Esophagus muscularis mucosa (tissue), 4 donors: ENCODE results near the gene ARRDC4. TPM values are rescaled to one million over a fixed set of nuclear protein-coding genes. Genes with fewer than 3 reads are reported as not detected.

ENCODE experiments used
- DNase-seq: peaks from one replicate; pipeline ENCODE4 v3.0.0-alpha.2; 2017; ENCODE audit errors: extremely low spot score
- H3K27ac ChIP-seq, 4 donors: fragments of 200-600 bp; sonication (generic); replicated peaks in 1 of 4; 1 replicate in 3 of 4; 2 replicates in 1 of 4; pipeline ENCODE4 v1.5.1; 2016 to 2019; ENCODE audit warnings: mild to moderate bottlenecking in 1 of 4
- H3K27me3 ChIP-seq, 4 donors: fragments of 200-600 bp; sonication (generic); one replicate each; pipeline versions ENCODE4 v1.5.1 to v1.6.0; 2016 to 2019
- H3K36me3 ChIP-seq, 4 donors: fragments of 200-600 bp; sonication (generic); one replicate each; pipeline ENCODE4 v1.5.1; 2016 to 2019
- H3K4me1 ChIP-seq, 4 donors: fragments of 200-600 bp; sonication (generic); one replicate each; pipeline ENCODE4 v1.5.1; 2016 to 2019
- H3K4me3 ChIP-seq, 4 donors: fragments of 200-600 bp; sonication (generic); 1 replicate in 2 of 4; 2 replicates in 2 of 4; pipeline ENCODE4 v1.5.1; 2016 to 2019; ENCODE audit warnings: mild to moderate bottlenecking in 4 of 4, moderate library complexity in 1 of 4
- H3K9me3 ChIP-seq, 4 donors: fragments of 200-600 bp; sonication (generic); 1 replicate in 3 of 4; 2 replicates in 1 of 4; pipeline ENCODE4 v1.5.1; 2016 to 2019
- EP300 ChIP-seq: sonication (generic); formaldehyde crosslinking; IDR thresholded peaks from one replicate; pipeline ENCODE4 v1.6.1; 2017; ENCODE audit warnings: antibody characterized with exemption
- POLR2A ChIP-seq: fragments of 450-650 bp; IDR thresholded peaks from one replicate; pipeline ENCODE4 v1.6.1; 2017; ENCODE audit warnings: antibody characterized with exemption, moderate library complexity, mild to moderate bottlenecking, low read depth
- POLR2AphosphoS5 ChIP-seq, 2 donors: sonication (generic); formaldehyde crosslinking; IDR thresholded peaks; one replicate each; pipeline ENCODE4 v1.6.1; 2017; ENCODE audit warnings: antibody characterized with exemption in 2 of 2
- WGBS: methylation state at CpG from one replicate; pipeline ENCODE4 v1.1.5; 2018; 5-methylcytosine and 5-hydroxymethylcytosine counted together
- intact Hi-C: fragments of 100-400 bp; cut with DNase I; formaldehyde crosslinking; loops from one replicate; pipeline ENCODE4 v1.15.1; 2023
- total RNA-seq, 4 donors: library from RNA; depleted of rRNA; stranded (reverse); fragments of >200 nt; gene quantifications; one replicate each; pipeline versions ENCODE4 v1.1.0 to v1.2.1, GENCODE V29; 2016
- TF ChIP-seq, protein P1 (sequence below), 3 experiments: fragments of 200-600 bp in 2 of 3; fragments of 450-650 bp in 1 of 3; sonication (generic) in 2 of 3; IDR thresholded peaks; one replicate each; pipeline ENCODE4 v1.5.1; 2017 to 2019; ENCODE audit warnings: antibody characterized with exemption in 3 of 3, mild to moderate bottlenecking in 2 of 3, moderate library complexity in 1 of 3

The ARRDC4 gene
- total RNA-seq, 4 donors from 2014 or later, result 115 to 135 (median 128) TPM

DNA sequence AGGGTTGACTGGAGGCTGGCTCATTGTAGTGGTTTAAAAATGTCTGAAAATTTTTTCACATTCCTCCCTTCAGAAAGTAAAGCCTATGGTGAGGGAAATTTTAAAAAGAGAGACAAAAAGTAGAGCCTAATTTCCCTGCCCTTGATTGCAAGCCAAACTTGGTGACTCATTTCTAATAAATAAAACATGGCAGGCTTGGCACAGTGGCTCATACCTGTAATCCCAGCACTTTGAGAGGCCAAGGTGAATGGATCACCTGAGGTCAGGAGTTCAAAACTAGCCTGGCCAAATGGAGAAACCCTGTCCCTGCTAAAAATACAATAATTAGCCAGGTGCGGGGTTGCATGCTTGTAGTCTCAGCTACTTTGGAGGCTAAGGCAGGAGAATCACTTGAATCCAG is 18.9 kb upstream of the ARRDC4 start:
- Histone ChIP-seq H3K4me3 (no peak overlapping the region), H3K27ac (no peak overlapping the region), H3K27me3 (no peaks in the 10 kb centered on the region), H3K9me3 (no peaks in the 10 kb centered on the region), H3K36me3 (no peaks in the 10 kb centered on the region), H3K4me1 (peaks cover 0 to 3% (median 0%) of the 10 kb centered on the region in 4 donors)
- no peak for TF ChIP-seq POLR2A
- TF ChIP-seq EP300, result no peak
- TF ChIP-seq, protein P1, sequence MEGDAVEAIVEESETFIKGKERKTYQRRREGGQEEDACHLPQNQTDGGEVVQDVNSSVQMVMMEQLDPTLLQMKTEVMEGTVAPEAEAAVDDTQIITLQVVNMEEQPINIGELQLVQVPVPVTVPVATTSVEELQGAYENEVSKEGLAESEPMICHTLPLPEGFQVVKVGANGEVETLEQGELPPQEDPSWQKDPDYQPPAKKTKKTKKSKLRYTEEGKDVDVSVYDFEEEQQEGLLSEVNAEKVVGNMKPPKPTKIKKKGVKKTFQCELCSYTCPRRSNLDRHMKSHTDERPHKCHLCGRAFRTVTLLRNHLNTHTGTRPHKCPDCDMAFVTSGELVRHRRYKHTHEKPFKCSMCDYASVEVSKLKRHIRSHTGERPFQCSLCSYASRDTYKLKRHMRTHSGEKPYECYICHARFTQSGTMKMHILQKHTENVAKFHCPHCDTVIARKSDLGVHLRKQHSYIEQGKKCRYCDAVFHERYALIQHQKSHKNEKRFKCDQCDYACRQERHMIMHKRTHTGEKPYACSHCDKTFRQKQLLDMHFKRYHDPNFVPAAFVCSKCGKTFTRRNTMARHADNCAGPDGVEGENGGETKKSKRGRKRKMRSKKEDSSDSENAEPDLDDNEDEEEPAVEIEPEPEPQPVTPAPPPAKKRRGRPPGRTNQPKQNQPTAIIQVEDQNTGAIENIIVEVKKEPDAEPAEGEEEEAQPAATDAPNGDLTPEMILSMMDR (IDR thresholded peaks at IDR 0.05), result no peak
- TF ChIP-seq POLR2AphosphoS5 (IDR thresholded peaks at IDR 0.05), result no peak
- DNase-seq, result no peak
- intact Hi-C loops, result no loop called here
- 80% methylated on average over 1 of the region's 1 CpG for WGBS

DNA sequence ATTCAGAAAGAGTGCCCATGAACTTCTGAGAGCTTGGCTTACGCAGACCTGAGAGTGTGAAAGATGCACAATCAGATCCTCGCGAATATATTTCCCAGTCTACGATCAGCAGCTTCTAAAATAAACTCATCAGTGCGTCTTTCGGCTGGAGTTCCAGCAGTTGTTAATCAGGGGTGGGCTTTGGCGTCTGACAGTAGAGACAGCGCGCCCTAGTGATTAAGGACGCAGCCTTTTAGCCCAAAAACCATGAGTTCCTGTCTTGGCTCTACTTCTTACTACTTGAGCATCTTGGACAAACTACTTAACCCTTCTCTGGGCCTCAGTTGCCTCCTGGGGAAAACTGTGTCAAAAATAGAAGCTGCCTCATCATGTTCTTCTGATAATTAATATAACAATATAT is 15.8 kb upstream of the ARRDC4 start:
- Histone ChIP-seq H3K27me3 (no peaks in the 10 kb centered on the region), H3K27ac (no peak overlapping the region), H3K36me3 (no peaks in the 10 kb centered on the region), H3K4me1 (peaks cover 0 to 3% (median 0%) of the 10 kb centered on the region in 4 donors), H3K4me3 (no peak overlapping the region), H3K9me3 (no peaks in the 10 kb centered on the region)
- TF ChIP-seq, protein P1 (IDR thresholded peaks at IDR 0.05), result no peak
- no peak for TF ChIP-seq POLR2AphosphoS5 (IDR thresholded peaks at IDR 0.05)
- no peak for TF ChIP-seq EP300
- TF ChIP-seq POLR2A, result no peak
- intact Hi-C loops, result no loop called here
- WGBS, result 74% methylated on average over 9 of the region's 10 CpGs
- no peak for DNase-seq

DNA sequence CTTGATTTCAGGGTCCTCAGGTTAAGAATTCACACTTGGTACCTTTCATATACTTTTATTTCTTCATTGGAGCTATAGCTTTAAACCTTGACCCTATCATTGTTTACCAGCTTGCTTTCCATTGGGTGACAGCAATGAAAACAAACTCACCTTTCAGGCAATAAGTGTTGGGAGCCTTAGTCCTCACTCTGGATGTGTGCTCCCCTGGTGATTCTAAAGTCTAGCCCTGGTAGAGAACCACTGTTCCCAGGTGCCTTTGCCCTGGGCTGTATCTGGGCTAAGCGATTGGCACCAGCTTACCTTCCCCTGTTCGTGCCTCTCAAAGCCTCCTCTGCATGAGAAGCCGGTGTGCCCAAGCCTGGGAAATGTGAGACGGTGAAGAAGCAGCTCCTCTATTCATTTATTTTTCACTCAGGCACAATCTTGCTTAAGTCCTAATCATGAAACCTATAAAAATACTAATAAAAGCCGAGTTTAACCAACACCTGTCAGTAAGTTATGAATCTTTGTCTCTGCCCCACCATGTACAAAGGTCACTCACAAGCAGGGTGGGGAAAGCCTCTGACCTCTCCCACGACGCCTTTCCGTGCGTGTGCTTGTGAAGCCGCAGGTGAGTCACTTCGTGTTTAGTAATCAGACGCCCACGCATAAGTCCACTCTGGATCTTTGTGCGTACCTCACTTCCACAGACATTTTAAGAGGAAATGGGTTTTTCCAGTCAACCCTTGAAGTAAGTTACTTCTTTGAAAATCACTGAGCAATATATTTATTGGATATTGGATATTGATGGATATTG is 12.8 kb upstream of the ARRDC4 start:
- no peaks in the 10 kb centered on the region for H3K9me3 ChIP-seq
- no peaks in the 10 kb centered on the region for H3K4me1 ChIP-seq
- no peak overlapping the region for H3K4me3 ChIP-seq
- TF ChIP-seq EP300, result no peak
- no peak for TF ChIP-seq POLR2A
- TF ChIP-seq, protein P1 (IDR thresholded peaks at IDR 0.05), result no peak
- no peak for TF ChIP-seq POLR2AphosphoS5 (IDR thresholded peaks at IDR 0.05)
- no peaks in the 10 kb centered on the region for H3K27me3 ChIP-seq
- 90% methylated on average over 14 of the region's 14 CpGs for WGBS
- no peak for DNase-seq
- H3K27ac ChIP-seq, result no peak overlapping the region
- intact Hi-C loops, result no loop called here
- H3K36me3 ChIP-seq, result no peaks in the 10 kb centered on the region

DNA sequence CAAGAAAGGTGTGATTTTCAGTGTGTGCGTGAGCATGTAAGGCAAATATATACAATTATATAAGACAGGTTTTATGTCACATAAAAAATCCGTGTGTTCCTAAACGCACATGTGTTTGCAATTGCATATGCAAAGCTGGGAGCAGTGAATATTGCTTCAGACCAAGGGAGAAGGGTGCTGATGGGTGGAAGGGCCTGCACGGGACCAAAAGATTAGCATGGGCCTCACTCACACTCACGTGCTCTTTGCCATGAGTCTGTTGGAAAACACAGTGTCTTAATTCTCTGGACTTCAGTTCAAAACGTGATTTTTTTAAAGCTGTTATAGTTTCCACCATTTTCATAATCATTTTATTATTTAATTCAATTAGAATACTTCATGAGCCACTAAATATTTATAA is 7.2 kb upstream of the ARRDC4 start:
- Histone ChIP-seq H3K4me3 (no peak overlapping the region), H3K9me3 (no peaks in the 10 kb centered on the region), H3K27me3 (no peaks in the 10 kb centered on the region), H3K36me3 (no peaks in the 10 kb centered on the region), H3K4me1 (no peaks in the 10 kb centered on the region), H3K27ac (no peak overlapping the region)
- intact Hi-C loops, result no loop called here
- no peak for TF ChIP-seq POLR2AphosphoS5 (IDR thresholded peaks at IDR 0.05)
- no peak for TF ChIP-seq POLR2A
- no peak for TF ChIP-seq EP300
- TF ChIP-seq, protein P1 (IDR thresholded peaks at IDR 0.05), result no peak
- 83% methylated on average over 6 of the region's 6 CpGs for WGBS
- DNase-seq, result no peak
